Adipocyte (in vitro differentiated cells): ENCODE results near the gene SORD.

ENCODE experiments used
- DNase-seq: peaks from one replicate; pipeline ENCODE4 v3.0.0-alpha.2; 2015; ENCODE audit warnings: low read depth
- H3K27me3 ChIP-seq: replicated peaks from 2 replicates; pipeline ENCODE4 v1.7.0; 2013; ENCODE audit warnings: mild to moderate bottlenecking, low read length, moderate library complexity; ENCODE audit not compliant: control insufficient read depth, insufficient read depth
- H3K36me3 ChIP-seq: 2 replicates; pipeline ENCODE4 v1.7.0; 2013; ENCODE audit warnings: low read length, mild to moderate bottlenecking, moderate library complexity; ENCODE audit not compliant: control insufficient read depth, insufficient read depth, severe bottlenecking
- H3K4me1 ChIP-seq: 2 replicates; pipeline ENCODE4 v1.7.0; 2013; ENCODE audit warnings: mild to moderate bottlenecking, low read length, moderate library complexity; ENCODE audit not compliant: control insufficient read depth, insufficient read depth
- H3K4me3 ChIP-seq: 2 replicates; pipeline ENCODE4 v1.7.0; 2013; ENCODE audit warnings: mild to moderate bottlenecking, low read length, moderate library complexity
- H3K9ac ChIP-seq: 2 replicates; pipeline ENCODE4 v1.7.0; 2013; ENCODE audit warnings: mild to moderate bottlenecking, low read length, moderate library complexity
- H3K9me3 ChIP-seq: 2 replicates; pipeline ENCODE4 v1.7.0; 2013; ENCODE audit warnings: mild to moderate bottlenecking, low read length, moderate library complexity; ENCODE audit not compliant: control insufficient read depth

Gene SORD

DNA sequence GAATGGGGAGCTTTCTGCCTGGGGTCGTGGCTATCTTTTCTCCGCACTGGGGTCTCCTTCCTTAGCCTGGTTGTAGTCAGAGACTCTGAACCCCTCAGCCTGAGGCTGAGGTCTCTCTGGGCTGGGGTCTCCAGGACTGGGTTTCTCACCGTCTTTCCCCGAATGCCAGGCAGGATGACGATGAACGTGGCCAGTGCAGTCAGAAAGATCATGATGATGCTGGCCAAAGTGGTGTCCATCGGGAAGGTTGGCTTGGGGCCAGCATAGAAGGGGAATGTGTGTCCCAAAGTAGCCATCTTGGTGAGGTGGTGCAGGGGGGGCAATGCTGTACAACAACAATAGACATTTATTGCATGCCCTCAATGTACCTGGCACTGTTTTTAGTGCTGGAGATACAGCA, 99.7 kb downstream of the SORD start:
- no peak overlapping the region for H3K4me3 ChIP-seq
- peaks cover 2% of the 10 kb centered on the region for H3K4me1 ChIP-seq
- no peaks in the 10 kb centered on the region for H3K36me3 ChIP-seq
- DNase-seq = no peak
- no peaks in the 10 kb centered on the region for H3K9me3 ChIP-seq
- peaks cover 28% of the 10 kb centered on the region for H3K27me3 ChIP-seq
- H3K9ac ChIP-seq = no peak overlapping the region

- Histone ChIP-seq H3K27me3 (peaks cover 34% of the 10 kb centered on the region), H3K9ac (no peak overlapping the region), H3K4me3 (no peak overlapping the region), H3K4me1 (no peaks in the 10 kb centered on the region), H3K9me3 (no peaks in the 10 kb centered on the region), H3K36me3 (no peaks in the 10 kb centered on the region)
- DNase-seq = no peak
Measured at GRCh38 chr15:45123397-45123796, 100.4 kb downstream of the SORD start.

- no peaks in the 10 kb centered on the region for H3K36me3 ChIP-seq
- H3K27me3 ChIP-seq = peaks cover 48% of the 10 kb centered on the region
- H3K4me3 ChIP-seq = no peak overlapping the region
- H3K9ac ChIP-seq = no peak overlapping the region
- no peaks in the 10 kb centered on the region for H3K4me1 ChIP-seq
- H3K9me3 ChIP-seq = no peaks in the 10 kb centered on the region
- DNase-seq = peak; percentile 42
Measured at GRCh38 chr15:45126535-45127158, 103.7 kb downstream of the SORD start.
